SK-N-SH (cell line): Measurements from ENCODE around the gene ZNF20.
"Not testable (repeated sequence)": the region's sequence is repeated elsewhere in the genome, so short reads cannot be mapped to it uniquely, and the experiment has no call there.

Experiments used
- CTCF ChIP-seq: fragments of 200-600 bp; sonication (generic); IDR thresholded peaks from 2 replicates; pipeline ENCODE4 v1.6.1; 2017; ENCODE audit warnings: antibody characterized with exemption, mild to moderate bottlenecking, moderate library complexity
- NRF1 ChIP-seq: IDR thresholded peaks from 2 replicates; pipeline ENCODE4 v1.6.1; 2012; ENCODE audit warnings: low read depth, mild to moderate bottlenecking, low read length
- TAF1 ChIP-seq: IDR thresholded peaks from 2 replicates; pipeline ENCODE4 v1.6.1; 2012; ENCODE audit warnings: low read depth, mild to moderate bottlenecking, low read length, moderate library complexity, borderline replicate concordance
- TEAD4 ChIP-seq: IDR thresholded peaks from 2 replicates; pipeline ENCODE4 v1.4.0; 2012; ENCODE audit warnings: mild to moderate bottlenecking, borderline replicate concordance; ENCODE audit not compliant: insufficient read depth
- TF ChIP-seq, protein P1 (sequence below): fragments of 150-350 bp; IDR thresholded peaks from 2 replicates; pipeline ENCODE4 v1.6.1; 2017; ENCODE audit warnings: antibody characterized with exemption, low read length, low read depth, borderline replicate concordance

DNA sequence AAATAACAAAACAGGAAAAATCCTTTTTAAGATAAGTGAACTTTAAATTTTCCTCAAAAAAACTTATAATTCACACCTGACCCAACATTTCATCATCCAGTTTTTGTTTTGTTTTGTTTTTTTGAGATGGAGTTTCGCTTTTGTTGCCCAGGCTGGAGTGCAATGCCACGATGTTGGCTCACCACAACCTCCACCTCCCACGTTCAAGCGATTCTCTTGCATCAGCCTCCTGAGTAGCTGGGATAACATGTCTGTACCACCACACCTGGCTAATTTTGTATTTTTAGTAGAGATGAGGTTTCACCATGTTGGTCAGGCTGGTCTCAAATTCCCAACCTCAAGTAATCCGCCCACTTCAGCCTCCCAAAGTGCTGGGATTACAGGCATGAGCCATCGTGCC, 56.8 kb downstream of the ZNF20 start:
- TF ChIP-seq TAF1, CTCF, TEAD4, NRF1: not testable (repeated sequence)
- TF ChIP-seq, protein P1, sequence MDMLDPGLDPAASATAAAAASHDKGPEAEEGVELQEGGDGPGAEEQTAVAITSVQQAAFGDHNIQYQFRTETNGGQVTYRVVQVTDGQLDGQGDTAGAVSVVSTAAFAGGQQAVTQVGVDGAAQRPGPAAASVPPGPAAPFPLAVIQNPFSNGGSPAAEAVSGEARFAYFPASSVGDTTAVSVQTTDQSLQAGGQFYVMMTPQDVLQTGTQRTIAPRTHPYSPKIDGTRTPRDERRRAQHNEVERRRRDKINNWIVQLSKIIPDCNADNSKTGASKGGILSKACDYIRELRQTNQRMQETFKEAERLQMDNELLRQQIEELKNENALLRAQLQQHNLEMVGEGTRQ = not testable (repeated sequence)
